NCI-H1092 treated with DMSO at 0.1 percent for 48 hours (cell line): ENCODE measurements around the gene TOMM40.
"Not testable (repeated sequence)": the region's sequence is repeated elsewhere in the genome, so short reads cannot be mapped to it uniquely, and the experiment has no call there.

Experiments used
- DNase-seq: peaks from one replicate; lab custom pipeline; 2025; lab: John Stamatoyannopoulos, UW

Gene TOMM40

GRCh38 chr19:44891016-44891882 lies at the start of gene TOMM40:
TOMM40 (plus strand) TSS chr19:44891254; CDS start chr19:44891416, 162 bp downstream.
- peak; percentile 100 for DNase-seq

- DNase-seq, result no peak
These were observed 45.8 kb upstream of the TOMM40 start for GRCh38 chr19:44845286-44845611.

- peak; percentile 87 for DNase-seq
These were observed 45.2 kb upstream of the TOMM40 start, which contains the start of gene NECTIN2 for GRCh38 chr19:44845612-44846454. NECTIN2 (plus strand) TSS chr19:44846297; CDS start chr19:44846526, 229 bp downstream.

GRCh38 chr19:44846455-44847143 lies 44.5 kb upstream of the TOMM40 start:
- DNase-seq, result no peak

GRCh38 chr19:44847144-44848035 lies 43.7 kb upstream of the TOMM40 start:
- DNase-seq, result no peak

GRCh38 chr19:44848036-44848811 lies 42.8 kb upstream of the TOMM40 start:
- DNase-seq, result no peak

- no peak for DNase-seq
These were observed 42.1 kb upstream of the TOMM40 start for GRCh38 chr19:44848812-44849447.

GRCh38 chr19:44850641-44851109 lies 40.4 kb upstream of the TOMM40 start:
- no peak for DNase-seq

GRCh38 chr19:44851427-44851826 lies 39.6 kb upstream of the TOMM40 start:
- peak; percentile 2 for DNase-seq

GRCh38 chr19:44855606-44856005 lies 35.4 kb upstream of the TOMM40 start:
- DNase-seq, result no peak

- DNase-seq, result no peak
These were observed 34.5 kb upstream of the TOMM40 start for GRCh38 chr19:44856421-44857083.

GRCh38 chr19:44857837-44858236 lies 33.2 kb upstream of the TOMM40 start:
- DNase-seq, result no peak

- DNase-seq, result not testable (repeated sequence)
These were observed 29.5 kb upstream of the TOMM40 start for GRCh38 chr19:44861576-44861975.

GRCh38 chr19:44863990-44864389 lies 27.1 kb upstream of the TOMM40 start:
- DNase-seq, result no peak

- DNase-seq, result no peak
These were observed 25.8 kb upstream of the TOMM40 start for GRCh38 chr19:44865196-44865767.

GRCh38 chr19:44866664-44867063 lies 24.4 kb upstream of the TOMM40 start:
- DNase-seq, result no peak

- no peak for DNase-seq
These were observed 23.5 kb upstream of the TOMM40 start for GRCh38 chr19:44867578-44867977.

- no peak for DNase-seq
These were observed 21.2 kb upstream of the TOMM40 start for GRCh38 chr19:44869733-44870470.
